ENCODE results near the gene ABL2. TPM values are rescaled to one million over a fixed set of nuclear protein-coding genes. Genes with fewer than 3 reads are reported as not detected.
"Not testable (repeated sequence)": the region's sequence is repeated elsewhere in the genome, so short reads cannot be mapped to it uniquely, and the experiment has no call there.

Gene ABL2
- total RNA-seq, 1 donor from 2014 or later: 7.4 TPM

GRCh38 chr1:179146476-179146875, 83.0 kb downstream of the ABL2 start:
- DNase-seq (no peak), ATAC-seq (ENCODE audit: poor library complexity) (no peak)
- intact Hi-C loops (cut with DNase I): no loop called here

- intact Hi-C loops (cut with DNase I): no loop called here
- ATAC-seq (ENCODE audit: poor library complexity): no peak
- DNase-seq: no peak
These were observed 84.0 kb downstream of the ABL2 start for GRCh38 chr1:179145521-179145920.

DNA sequence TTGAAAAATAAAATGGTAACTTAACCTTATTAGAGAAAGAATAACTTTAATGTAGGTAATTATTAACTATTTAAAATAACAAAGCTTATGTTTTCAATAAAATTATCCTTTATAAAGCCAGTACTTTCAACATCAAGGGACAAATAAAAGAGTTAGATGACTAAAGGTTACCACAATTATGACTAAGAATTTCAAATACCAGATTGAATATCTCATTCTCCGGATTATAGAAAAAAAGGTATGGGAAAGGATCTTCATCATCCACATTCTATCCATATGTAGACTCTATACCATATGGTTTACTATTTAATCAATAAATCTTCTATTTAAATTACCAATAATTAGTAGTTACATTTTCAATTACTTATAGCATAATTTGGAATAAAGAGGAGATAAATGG, 84.9 kb downstream of the ABL2 start:
- intact Hi-C loops (cut with DNase I): no loop called here
- DNase-seq: no peak
- no peak for ATAC-seq (ENCODE audit: poor library complexity)

GRCh38 chr1:179143322-179143721, 86.2 kb downstream of the ABL2 start:
- intact Hi-C loops (cut with DNase I): no loop called here
- DNase-seq (no peak), ATAC-seq (ENCODE audit: poor library complexity) (no peak)

DNA sequence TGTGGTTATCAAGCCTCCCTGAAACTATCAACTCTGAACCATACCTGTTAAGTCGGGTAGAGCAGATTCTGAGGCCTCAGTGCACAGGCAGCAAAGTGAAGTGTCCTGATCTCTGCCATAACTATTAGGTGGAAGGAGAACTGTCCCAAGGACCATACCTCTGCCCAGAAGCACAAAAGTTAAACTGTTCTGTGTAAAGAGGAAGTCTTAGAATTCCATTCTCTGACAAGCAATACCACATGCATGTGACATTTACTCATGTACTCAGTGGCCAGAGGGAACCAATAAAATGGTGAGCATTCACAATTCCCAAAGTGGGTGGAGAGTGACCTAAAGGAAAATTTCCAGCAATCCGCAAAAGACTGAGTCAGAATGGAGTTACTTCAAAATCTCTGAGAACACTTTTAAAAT, 86.6 kb downstream of the ABL2 start:
- intact Hi-C loops (cut with DNase I): no loop called here
- ATAC-seq (ENCODE audit: poor library complexity) (peak; percentile 62), DNase-seq (no peak)

GRCh38 chr1:179141592-179142251, 87.8 kb downstream of the ABL2 start:
- DNase-seq (no peak), ATAC-seq (ENCODE audit: poor library complexity) (no peak)
- intact Hi-C loops (cut with DNase I): no loop called here

DNA sequence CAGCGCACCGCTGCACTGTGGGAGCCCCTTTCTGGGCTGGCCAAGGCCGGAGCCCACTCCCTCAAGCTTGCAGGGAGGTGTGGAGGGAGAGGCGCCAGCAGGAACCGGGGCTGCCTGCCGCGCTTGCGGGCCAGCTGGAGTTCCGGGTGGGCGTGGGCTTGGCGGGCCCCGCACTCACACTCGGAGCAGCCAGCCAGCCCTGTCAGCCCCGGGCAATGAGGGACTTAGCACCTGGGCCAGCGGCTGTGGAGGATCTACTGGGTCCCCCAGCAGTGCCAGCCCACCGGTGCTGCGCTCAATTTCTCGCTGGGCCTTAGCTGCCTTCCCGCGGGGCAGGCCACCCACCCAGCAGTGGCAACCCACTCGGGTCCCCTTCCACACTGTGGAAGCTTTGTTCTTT, 90.7 kb downstream of the ABL2 start:
- ATAC-seq (ENCODE audit: poor library complexity); intact Hi-C loops (cut with DNase I); DNase-seq: not testable (repeated sequence)

DNA sequence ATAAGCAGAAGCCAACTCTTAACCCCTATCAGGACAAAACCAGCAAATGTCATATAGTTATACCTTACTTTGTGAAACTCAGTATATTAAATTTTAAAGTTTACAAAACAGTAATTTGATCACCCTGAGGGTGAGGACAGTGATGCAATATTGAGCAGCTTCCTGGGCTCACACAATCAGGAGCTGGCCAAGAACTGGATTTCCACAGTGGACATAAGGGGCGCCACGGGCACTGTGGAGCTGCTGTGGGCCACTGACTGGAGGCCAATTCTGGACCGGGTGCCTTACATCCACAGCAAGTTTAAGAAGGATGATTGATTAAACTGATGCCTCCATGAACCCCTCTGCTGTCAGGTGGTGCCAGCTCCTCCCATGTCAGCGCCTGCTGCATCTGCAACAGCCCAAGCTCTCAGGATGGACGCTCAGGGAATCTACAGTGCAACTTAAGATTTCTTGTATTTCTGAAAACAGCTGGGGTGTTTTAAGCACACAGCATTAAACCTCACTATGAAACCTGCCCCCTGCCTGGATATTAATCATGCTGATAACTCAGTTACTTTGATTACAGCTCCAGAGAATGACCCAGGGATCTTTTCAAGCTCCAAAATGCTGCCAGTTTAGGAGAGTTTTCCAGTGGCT, 91.7 kb downstream of the ABL2 start:
- intact Hi-C loops (cut with DNase I): no loop called here
- DNase-seq (no peak), ATAC-seq (ENCODE audit: poor library complexity) (peak; percentile 73)

- ATAC-seq (ENCODE audit: poor library complexity); DNase-seq; intact Hi-C loops (cut with DNase I): not testable (repeated sequence)
These were observed 93.8 kb downstream of the ABL2 start for GRCh38 chr1:179135707-179136106.

DNA sequence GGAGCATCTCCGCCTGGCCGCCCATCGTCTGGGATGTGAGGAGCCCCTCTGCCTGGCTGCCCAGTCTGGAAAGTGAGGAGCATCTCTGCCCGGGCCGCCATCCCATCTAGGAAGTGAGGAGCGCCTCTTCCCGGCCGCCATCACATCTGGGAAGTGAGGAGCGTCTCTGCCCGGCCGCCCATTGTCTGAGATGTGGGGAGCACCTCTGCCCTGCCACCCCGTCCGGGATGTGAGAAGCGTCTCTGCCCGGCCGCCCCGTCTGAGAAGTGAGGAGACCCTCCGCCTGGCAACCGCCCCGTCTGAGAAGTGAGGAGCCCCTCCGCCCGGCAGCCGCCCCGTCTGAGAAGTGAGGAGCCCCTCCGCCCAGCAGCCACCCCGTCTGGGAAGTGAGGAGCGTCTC, 94.3 kb downstream of the ABL2 start:
- intact Hi-C loops (cut with DNase I); DNase-seq; ATAC-seq (ENCODE audit: poor library complexity): not testable (repeated sequence)

DNA sequence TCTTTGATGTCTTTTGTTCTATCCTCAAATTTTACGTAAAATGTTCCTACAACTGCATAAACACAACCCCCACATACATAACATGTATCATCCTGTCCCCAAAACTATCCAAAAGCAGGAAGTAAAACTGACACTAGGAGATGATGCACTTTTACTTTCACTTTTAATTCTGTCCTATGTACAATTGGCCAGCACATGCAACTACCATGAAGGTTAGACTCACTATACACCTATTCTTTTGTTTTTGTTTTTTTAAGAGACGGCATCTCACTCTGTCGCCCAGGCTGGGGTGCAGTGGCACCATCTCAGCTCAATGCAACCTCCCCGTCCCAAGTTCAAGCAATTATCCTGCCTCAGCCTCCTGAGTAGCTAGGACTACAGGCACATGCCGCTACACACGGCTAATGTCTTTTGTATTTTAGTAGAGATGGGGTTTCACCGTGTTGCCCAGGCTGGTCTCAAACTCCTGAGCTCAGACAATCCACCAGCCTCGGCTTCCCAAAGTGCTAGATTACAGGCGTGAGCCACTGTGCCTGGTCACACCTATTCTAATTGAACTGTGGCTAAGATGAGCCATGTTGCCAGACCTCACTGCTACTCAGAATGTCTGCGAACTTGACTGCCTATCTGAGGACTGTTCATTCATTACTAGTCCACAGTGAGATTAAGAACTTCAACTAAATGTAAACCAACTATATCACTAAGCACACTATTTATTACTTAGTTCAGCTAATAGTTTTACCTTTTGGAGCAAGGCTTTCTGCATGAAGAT, 99.6 kb downstream of the ABL2 start:
- DNase-seq (no peak), ATAC-seq (ENCODE audit: poor library complexity) (peak; percentile 80)
- intact Hi-C loops (cut with DNase I): loop anchor here (10.0 kb wide), 1 partner anchor 65 kb away; no protein-coding TSS in a partner anchor

- ATAC-seq (ENCODE audit: poor library complexity) (no peak), DNase-seq (no peak)
- intact Hi-C loops (cut with DNase I): loop anchor here (10.0 kb wide), 1 partner anchor 66 kb away; no protein-coding TSS in a partner anchor
These were observed 101.0 kb downstream of the ABL2 start for GRCh38 chr1:179128520-179128919.

DNA sequence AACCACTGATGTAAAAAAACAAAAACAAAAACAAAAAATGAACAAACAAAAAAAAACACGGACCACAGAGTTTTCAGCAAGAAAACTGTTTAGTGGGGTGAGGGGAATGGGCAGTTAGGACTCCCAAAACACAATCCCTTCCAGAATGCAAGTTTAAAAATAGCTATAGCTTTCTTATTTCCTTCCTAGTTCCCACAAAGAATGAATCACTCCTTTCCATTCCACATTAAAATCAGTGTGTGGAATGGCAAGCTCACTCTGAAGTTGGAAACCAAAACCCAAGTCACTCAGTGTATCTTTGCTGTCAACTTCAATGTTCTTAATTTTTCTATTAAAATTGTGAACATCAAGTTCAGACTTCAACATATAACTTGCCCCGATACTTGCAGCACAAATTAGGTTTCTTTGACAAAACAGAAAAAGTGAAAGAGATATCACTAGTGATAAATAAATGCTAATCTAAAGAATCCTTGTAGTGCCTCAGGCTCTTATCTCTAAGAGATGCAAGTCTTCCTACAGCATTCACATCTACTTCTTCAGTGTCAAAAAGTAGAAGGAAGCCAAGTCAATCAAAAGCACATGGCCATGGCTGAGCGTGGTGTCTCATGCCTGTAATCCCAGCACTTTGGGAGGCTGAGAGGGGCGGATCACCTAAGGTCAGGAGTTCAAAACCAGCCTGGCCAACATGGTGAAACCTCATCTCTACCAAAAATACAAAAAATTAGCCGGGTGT, 102.1 kb downstream of the ABL2 start:
- no peak for DNase-seq
- no peak for ATAC-seq (ENCODE audit: poor library complexity)
- intact Hi-C loops (cut with DNase I): loop anchor here (10.0 kb wide), 1 partner anchor 67 kb away; no protein-coding TSS in a partner anchor

DNA sequence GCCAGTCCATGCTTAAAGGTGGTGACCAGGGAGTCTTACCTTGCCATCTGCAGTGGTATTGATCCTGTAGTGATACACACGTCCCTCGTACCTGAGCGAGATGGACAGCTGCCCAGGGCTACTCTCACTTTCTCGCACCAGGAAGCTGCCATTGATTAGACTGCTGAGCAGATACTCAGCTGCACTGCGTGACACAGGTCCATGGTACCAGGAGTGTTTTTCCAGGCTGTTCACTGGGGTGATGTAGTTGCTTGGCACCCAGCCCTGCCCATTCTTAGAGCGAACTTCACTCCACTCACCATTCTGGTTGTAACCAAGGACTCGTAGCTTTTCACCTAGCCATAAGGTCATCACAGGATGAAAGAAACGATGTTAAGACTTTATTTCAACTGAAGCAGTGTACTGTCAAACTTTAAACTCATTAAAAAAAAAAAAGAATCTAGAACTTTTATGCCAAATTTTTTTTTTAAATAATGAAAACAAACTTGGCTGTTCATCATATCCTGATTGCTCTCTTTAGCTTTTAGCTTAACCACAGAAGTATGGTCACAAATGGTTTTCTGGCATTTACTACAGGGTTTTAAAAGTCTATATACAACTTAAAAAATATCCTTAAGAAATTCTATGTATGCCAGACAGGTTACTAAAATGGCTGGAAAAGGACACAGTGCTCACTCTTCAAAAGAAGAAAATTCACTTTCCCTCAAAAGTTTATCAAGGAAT, 103.0 kb downstream of the ABL2 start:
- DNase-seq (no peak), ATAC-seq (ENCODE audit: poor library complexity) (no peak)
- intact Hi-C loops (cut with DNase I): loop anchor here (10.0 kb wide), 1 partner anchor 68 kb away; no protein-coding TSS in a partner anchor

- ATAC-seq (ENCODE audit: poor library complexity) (no peak), DNase-seq (no peak)
- intact Hi-C loops (cut with DNase I): loop anchor here (10.0 kb wide), 1 partner anchor 70 kb away; no protein-coding TSS in a partner anchor
These were observed 104.6 kb downstream of the ABL2 start for GRCh38 chr1:179124873-179125272.

GRCh38 chr1:179121159-179121938, 108.1 kb downstream of the ABL2 start:
- intact Hi-C loops (cut with DNase I): loop anchor here (10.0 kb wide), 1 partner anchor 73 kb away; no protein-coding TSS in a partner anchor
- ATAC-seq (ENCODE audit: poor library complexity) (peak; percentile 29), DNase-seq (no peak)

DNA sequence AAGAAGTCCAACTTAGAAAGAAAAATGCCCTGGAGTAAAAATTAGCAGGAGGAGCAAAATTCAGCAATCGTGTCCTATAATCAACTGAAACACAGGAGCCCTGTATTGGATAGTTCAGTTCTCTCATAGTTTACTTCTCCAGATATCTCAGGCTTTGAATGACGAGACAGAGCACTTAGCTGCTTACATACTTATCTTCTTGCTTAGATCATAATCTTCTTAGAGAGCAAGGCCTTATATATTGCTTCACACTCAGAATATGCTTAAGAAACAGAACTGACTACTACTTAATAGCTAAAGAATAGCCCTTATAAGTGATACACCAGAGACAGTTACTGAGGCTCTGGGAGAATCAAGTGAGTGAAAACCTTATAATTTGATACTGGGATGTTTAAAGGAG, 108.7 kb downstream of the ABL2 start:
- no peak for DNase-seq
- no peak for ATAC-seq (ENCODE audit: poor library complexity)
- intact Hi-C loops (cut with DNase I): loop anchor here (10.0 kb wide), 1 partner anchor 74 kb away; no protein-coding TSS in a partner anchor

Measured in Right ventricle myocardium superior (tissue), 1 donor.